ENCODE data around the gene TULP3. TPM values are rescaled to one million over a fixed set of nuclear protein-coding genes. Genes with fewer than 3 reads are reported as not detected.
A peak's percentile ranks its signal among the peaks of the same experiment; 100 is the strongest.

TULP3 gene
- total RNA-seq, 1 donor from 2014 or later: 30.2 TPM

DNA sequence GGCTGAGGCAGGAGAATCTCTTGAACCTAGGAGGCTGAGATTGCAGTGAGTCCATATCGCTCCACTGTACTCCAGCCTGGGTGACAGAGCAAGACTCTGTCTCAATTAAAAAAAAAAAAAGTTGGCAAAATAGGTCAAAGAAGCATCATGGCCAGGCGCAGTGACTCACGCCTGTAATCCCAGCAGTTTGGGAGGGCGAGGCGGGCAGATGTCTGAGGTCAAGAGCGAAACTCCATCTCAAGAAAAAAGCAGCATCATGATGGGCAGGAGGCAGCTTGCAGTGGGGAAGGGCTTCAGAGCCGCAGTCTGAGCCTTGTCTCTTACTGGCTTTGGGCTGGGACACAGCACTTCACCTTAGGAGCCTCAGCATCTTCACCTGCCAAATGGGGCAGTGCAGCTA is 89.9 kb downstream of the TULP3 start:
- H3K27ac Mint-ChIP-seq (ENCODE audit: unreplicated experiment): peak overlapping the region; percentile 75
- H3K9me3 Mint-ChIP-seq: no peaks in the 10 kb centered on the region
- H3K4me1 Mint-ChIP-seq: peaks cover 2% of the 10 kb centered on the region
- H3K27me3 Mint-ChIP-seq (ENCODE audit: low read depth): no peaks in the 10 kb centered on the region
- TF ChIP-seq, protein P1, sequence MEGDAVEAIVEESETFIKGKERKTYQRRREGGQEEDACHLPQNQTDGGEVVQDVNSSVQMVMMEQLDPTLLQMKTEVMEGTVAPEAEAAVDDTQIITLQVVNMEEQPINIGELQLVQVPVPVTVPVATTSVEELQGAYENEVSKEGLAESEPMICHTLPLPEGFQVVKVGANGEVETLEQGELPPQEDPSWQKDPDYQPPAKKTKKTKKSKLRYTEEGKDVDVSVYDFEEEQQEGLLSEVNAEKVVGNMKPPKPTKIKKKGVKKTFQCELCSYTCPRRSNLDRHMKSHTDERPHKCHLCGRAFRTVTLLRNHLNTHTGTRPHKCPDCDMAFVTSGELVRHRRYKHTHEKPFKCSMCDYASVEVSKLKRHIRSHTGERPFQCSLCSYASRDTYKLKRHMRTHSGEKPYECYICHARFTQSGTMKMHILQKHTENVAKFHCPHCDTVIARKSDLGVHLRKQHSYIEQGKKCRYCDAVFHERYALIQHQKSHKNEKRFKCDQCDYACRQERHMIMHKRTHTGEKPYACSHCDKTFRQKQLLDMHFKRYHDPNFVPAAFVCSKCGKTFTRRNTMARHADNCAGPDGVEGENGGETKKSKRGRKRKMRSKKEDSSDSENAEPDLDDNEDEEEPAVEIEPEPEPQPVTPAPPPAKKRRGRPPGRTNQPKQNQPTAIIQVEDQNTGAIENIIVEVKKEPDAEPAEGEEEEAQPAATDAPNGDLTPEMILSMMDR (conservative IDR thresholded peaks at IDR 0.05): no peak
- H3K36me3 Mint-ChIP-seq (ENCODE audit: low read depth): no peaks in the 10 kb centered on the region
- DNase-seq (ENCODE audit: low read depth, low spot score): no peak
- H3K4me3 Mint-ChIP-seq: no peak overlapping the region

DNA sequence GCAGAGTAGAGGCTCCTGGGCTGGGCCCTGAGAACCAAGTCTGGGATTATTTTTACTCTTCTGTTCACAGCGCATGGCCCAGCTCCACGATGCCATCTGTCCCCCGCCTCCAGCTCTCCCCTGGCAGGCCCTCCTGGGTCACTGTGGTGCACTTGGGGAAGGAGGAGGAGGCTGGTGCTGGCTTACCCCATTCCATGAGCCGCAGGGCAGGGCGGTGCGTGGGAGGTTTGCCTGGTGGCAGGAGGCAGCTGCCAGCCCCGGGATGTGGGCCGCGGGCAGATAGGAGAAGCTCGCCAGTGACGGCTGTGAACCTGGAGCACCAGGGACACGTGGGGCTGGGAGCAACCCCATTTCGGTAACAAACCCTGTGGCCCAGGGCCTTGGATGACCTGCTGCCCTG is 91.7 kb downstream of the TULP3 start:
- H3K9me3 Mint-ChIP-seq: peaks cover 4% of the 10 kb centered on the region
- H3K27ac Mint-ChIP-seq (ENCODE audit: unreplicated experiment): no peak overlapping the region
- peaks cover 5% of the 10 kb centered on the region for H3K36me3 Mint-ChIP-seq (ENCODE audit: low read depth)
- no peaks in the 10 kb centered on the region for H3K4me1 Mint-ChIP-seq
- TF ChIP-seq, protein P1 (conservative IDR thresholded peaks at IDR 0.05): no peak
- DNase-seq (ENCODE audit: low read depth, low spot score): no peak
- H3K4me3 Mint-ChIP-seq: no peak overlapping the region
- no peaks in the 10 kb centered on the region for H3K27me3 Mint-ChIP-seq (ENCODE audit: low read depth)

DNA sequence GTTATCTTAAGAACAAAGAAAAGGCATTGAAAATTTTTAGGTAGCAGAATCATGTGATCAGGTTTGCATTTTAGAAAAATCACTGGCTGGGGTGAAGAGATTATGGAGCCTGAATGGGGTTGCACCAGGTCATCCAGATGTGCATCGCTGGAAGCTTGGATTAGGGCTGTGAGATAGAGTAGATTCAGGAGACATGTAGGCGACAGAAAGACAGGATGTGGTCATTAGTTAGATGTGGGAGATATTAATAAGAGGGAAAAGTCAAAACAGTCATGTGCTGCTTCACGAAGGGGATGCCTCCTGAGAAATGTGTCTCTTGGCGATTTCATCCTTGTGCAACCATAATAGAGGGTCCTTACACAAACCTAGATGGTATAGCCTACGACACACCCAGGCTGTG is 93.6 kb downstream of the TULP3 start:
- Mint-ChIP-seq H3K27ac (ENCODE audit: unreplicated experiment) (peak overlapping the region; percentile 9), H3K4me3 (no peak overlapping the region), H3K36me3 (ENCODE audit: low read depth) (peaks cover 9% of the 10 kb centered on the region), H3K4me1 (no peaks in the 10 kb centered on the region), H3K27me3 (ENCODE audit: low read depth) (no peaks in the 10 kb centered on the region), H3K9me3 (peaks cover 4% of the 10 kb centered on the region)
- TF ChIP-seq, protein P1 (conservative IDR thresholded peaks at IDR 0.05): no peak
- no peak for DNase-seq (ENCODE audit: low read depth, low spot score)

DNA sequence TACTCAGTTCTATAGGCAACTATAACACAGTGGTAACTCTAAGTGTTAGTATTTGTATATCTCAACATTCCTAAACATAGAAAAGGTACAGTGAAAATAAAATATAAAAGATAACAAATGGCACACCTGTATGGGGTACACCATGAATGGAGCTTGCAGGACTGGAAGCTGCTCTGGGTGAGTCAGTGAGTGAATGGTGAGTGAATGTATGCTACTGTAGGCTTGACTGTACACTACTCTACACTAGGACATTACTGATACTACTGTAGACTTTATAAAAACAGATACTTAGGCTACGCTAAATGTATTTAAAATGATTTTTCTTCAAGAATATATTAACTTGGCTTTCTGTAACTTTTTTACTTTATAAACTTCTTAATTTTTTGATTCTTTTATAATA is 94.0 kb downstream of the TULP3 start:
- Mint-ChIP-seq H3K4me3 (no peak overlapping the region), H3K36me3 (ENCODE audit: low read depth) (peaks cover 10% of the 10 kb centered on the region), H3K4me1 (no peaks in the 10 kb centered on the region), H3K27ac (ENCODE audit: unreplicated experiment) (no peak overlapping the region), H3K27me3 (ENCODE audit: low read depth) (no peaks in the 10 kb centered on the region), H3K9me3 (peaks cover 5% of the 10 kb centered on the region)
- TF ChIP-seq, protein P1 (conservative IDR thresholded peaks at IDR 0.05): no peak
- DNase-seq (ENCODE audit: low read depth, low spot score): no peak

DNA sequence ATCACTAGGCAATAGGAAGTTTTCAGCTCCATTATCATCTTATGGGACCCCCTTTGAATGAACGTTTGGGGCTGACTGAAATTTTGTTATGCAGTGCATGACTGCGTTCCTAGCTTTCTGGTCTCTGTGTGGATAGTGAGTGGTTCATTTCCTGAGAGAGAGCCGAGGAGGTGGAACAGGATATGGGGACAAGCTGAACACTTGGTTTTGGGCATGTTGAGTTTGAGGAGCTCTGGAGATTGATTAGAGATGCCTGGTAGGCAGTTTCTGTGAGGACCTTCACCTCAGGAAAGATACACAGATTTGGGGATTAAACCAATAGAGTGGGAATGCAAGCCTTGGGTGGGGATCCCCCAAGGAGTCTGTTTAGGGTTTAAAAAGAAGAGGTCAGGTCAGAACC is 96.2 kb downstream of the TULP3 start:
- no peak overlapping the region for H3K4me3 Mint-ChIP-seq
- TF ChIP-seq, protein P1 (conservative IDR thresholded peaks at IDR 0.05): no peak
- peaks cover 14% of the 10 kb centered on the region for H3K36me3 Mint-ChIP-seq (ENCODE audit: low read depth)
- no peak overlapping the region for H3K27ac Mint-ChIP-seq (ENCODE audit: unreplicated experiment)
- no peak for DNase-seq (ENCODE audit: low read depth, low spot score)
- peaks cover 8% of the 10 kb centered on the region for H3K9me3 Mint-ChIP-seq
- no peaks in the 10 kb centered on the region for H3K27me3 Mint-ChIP-seq (ENCODE audit: low read depth)
- H3K4me1 Mint-ChIP-seq: peaks cover 4% of the 10 kb centered on the region

DNA sequence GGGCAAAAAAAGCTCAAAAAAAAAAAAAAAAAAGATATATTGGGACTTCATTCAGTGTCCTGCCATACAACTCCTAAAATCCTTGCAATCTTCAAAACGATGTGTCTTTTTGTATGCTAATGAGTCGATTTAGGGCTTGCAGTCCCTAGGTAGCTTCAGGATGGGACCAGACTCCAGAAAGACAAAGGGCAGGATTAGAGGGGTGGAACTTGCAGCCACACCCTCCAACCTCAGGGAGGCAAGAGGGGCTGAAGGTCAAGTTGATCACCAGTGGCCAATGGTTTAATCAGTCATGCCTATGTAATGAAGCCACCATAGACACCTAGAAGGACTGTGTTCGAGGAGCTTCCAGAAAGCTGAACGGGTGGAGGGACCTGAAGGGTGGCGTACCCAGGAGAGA is 97.8 kb downstream of the TULP3 start:
- H3K27ac Mint-ChIP-seq (ENCODE audit: unreplicated experiment): no peak overlapping the region
- no peaks in the 10 kb centered on the region for H3K27me3 Mint-ChIP-seq (ENCODE audit: low read depth)
- peaks cover 8% of the 10 kb centered on the region for H3K9me3 Mint-ChIP-seq
- peaks cover 4% of the 10 kb centered on the region for H3K4me1 Mint-ChIP-seq
- TF ChIP-seq, protein P1 (conservative IDR thresholded peaks at IDR 0.05): no peak
- no peak for DNase-seq (ENCODE audit: low read depth, low spot score)
- H3K4me3 Mint-ChIP-seq: no peak overlapping the region
- H3K36me3 Mint-ChIP-seq (ENCODE audit: low read depth): peaks cover 14% of the 10 kb centered on the region
